HG02678 (cell line): Measurements from ENCODE around the gene UVSSA.
"Not testable (repeated sequence)": the region's sequence is repeated elsewhere in the genome, so short reads cannot be mapped to it uniquely, and the experiment has no call there.

ENCODE experiments used
- ATAC-seq: cut with Tn5 transposase; IDR thresholded peaks from one replicate; pipeline ENCODE4 v1.9.1; 2021; ENCODE audit warnings: mild to moderate bottlenecking, moderate library complexity; ENCODE audit not compliant: unreplicated experiment

The UVSSA gene

DNA sequence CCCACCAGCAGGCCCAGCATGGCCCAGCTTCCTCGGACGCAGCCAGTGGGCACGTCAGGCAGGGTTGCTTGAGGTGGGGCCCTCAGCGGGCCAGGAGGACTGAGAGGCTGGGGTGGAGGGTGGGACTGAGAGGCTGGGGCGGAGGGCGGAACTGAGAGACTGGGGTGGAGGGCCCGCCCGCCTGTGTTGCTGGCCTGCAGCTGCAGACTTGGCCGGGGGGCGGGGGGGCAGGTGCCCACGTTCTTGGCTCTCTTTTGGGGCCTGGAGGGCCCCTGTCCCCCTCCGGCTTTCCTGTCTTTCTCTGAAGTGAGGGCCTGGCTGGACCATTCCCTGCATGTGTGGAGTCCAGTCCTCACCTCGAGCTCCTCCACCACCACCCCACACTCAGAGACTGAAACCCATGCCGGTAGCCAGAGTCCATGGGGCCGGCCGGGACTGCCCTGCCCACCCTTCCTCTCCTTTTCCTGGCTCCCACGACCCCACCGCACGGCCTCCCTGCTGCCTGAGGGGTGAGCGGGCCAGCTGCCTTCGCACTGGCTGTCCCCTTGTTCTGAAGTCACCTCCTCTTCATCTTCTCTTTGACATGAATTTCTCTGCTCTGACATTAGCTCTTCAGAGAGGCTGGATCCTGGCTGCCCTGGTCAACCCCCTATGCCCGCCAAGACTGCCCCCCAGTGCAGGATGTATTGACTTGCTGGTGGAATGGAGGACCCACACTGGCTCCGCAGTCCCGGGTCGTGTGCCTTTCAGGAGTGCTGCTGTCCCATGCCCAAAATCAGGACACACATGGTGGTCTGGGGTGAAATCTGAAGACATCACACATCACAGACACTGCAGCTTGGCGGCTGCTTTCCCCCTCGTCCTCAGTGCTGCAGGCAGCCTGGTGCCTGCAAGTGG, 69.3 kb downstream of the UVSSA start:
- no peak for ATAC-seq

- ATAC-seq, result no peak
Measured at GRCh38 chr4:1416948-1417260, 69.9 kb downstream of the UVSSA start.

- no peak for ATAC-seq
Measured at GRCh38 chr4:1417522-1418390, 70.7 kb downstream of the UVSSA start.

GRCh38 chr4:1418494-1419285, 71.7 kb downstream of the UVSSA start:
- no peak for ATAC-seq

GRCh38 chr4:1419708-1420107, 72.7 kb downstream of the UVSSA start:
- no peak for ATAC-seq

DNA sequence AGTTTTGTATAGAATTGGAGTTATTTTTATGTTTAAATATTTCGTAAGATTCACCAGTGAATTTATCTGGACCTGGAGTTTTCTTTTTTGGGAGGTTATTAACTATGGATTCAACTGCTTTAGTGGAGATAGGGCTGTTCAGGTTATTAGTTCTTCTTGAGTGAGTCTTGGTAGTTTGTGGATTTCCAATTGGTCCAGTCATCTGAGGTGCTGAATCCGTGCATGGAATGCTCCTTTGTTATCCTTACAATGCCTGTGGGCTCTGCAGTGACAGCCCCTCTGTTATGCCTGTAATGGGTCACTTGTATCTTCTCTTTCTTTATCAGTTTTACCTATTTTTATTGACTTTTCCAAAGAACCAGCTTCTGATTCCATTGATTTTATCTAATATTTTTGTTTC, 74.6 kb downstream of the UVSSA start:
- no peak for ATAC-seq

GRCh38 chr4:1427010-1427409, 80.0 kb downstream of the UVSSA start:
- ATAC-seq, result no peak

GRCh38 chr4:1443688-1444172, 96.7 kb downstream of the UVSSA start:
- ATAC-seq, result not testable (repeated sequence)
